Uterus (tissue), 2 donors: ENCODE results near the gene SLC6A7.

ENCODE experiments used
- CTCF ChIP-seq, 4 experiments: fragments of 200-600 bp in 2 of 4; fragments of 450-650 bp in 2 of 4; sonication (generic) in 2 of 4; IDR thresholded peaks; one replicate each; pipeline ENCODE4 v1.5.1; 2016 to 2019; ENCODE audit warnings: antibody characterized with exemption in 4 of 4, mild to moderate bottlenecking in 2 of 4, moderate library complexity in 1 of 4
- POLR2A ChIP-seq, 2 donors: fragments of 450-650 bp; IDR thresholded peaks; one replicate each; pipeline ENCODE4 v1.6.1; 2016; ENCODE audit warnings: antibody characterized with exemption in 2 of 2, mild to moderate bottlenecking in 1 of 2, moderate library complexity in 1 of 2

GRCh38 chr5:150189326-150189725 is 536 bp upstream of the SLC6A7 start:
- TF ChIP-seq CTCF (IDR thresholded peaks at IDR 0.05) (no peak), POLR2A (IDR thresholded peaks at IDR 0.05) (no peak)
